Naive thymus-derived CD8-positive, alpha-beta T cell (primary cell): ENCODE data around the gene ANKFY1. TPM values are rescaled to one million over a fixed set of nuclear protein-coding genes. Genes with fewer than 3 reads are reported as not detected.
"Not testable (repeated sequence)": the region's sequence is repeated elsewhere in the genome, so short reads cannot be mapped to it uniquely, and the experiment has no call there.

Experiments used
- ATAC-seq, 2 donors: fragments of 150-1000 bp; cut with Tn5 transposase in 1 of 2; sonication (Bioruptor Pico), chemical (Tn5 transposase) in 1 of 2; 1 replicate in 1 of 2; 2 replicates in 1 of 2; pipeline ENCODE4 v1.10.0; 2021; ENCODE audit warnings: mild to moderate bottlenecking in 2 of 2, moderate library complexity in 2 of 2
- POLR2A ChIA-PET: fragments of 350-600 bp; sonication (Branson Sonifier 250); formaldehyde crosslinking; loops from one replicate; lab custom pipeline; 2021; ENCODE audit warnings: antibody characterized with exemption; lab: Charles Lee
- DNase-seq, 10 donors: peaks; one replicate each; pipeline versions ENCODE4 v3.0.0 to v3.0.0-alpha.2; 2020 to 2022
- H3K27ac Mint-ChIP-seq, 10 donors: one replicate each; pipeline ENCODE4 v1.8.0; 2020 to 2022; ENCODE audit warnings: mild to moderate bottlenecking in 10 of 10, mixed read lengths in 10 of 10, moderate library complexity in 4 of 10, inconsistent platforms in 1 of 10
- H3K27me3 Mint-ChIP-seq, 5 donors: one replicate each; pipeline ENCODE4 v1.8.0; 2021 to 2022; ENCODE audit warnings: mixed read lengths in 5 of 5
- H3K36me3 Mint-ChIP-seq, 3 donors: one replicate each; pipeline ENCODE4 v1.8.0; 2020 to 2022; ENCODE audit warnings: mixed read lengths in 3 of 3, mild to moderate bottlenecking in 2 of 3, inconsistent platforms in 1 of 3
- H3K4me1 Mint-ChIP-seq, 4 donors: one replicate each; pipeline ENCODE4 v1.8.0; 2021 to 2022; ENCODE audit warnings: mixed read lengths in 4 of 4
- H3K4me3 Mint-ChIP-seq, 10 donors: one replicate each; pipeline ENCODE4 v1.8.0; 2020 to 2022; ENCODE audit warnings: mild to moderate bottlenecking in 10 of 10, mixed read lengths in 10 of 10, moderate library complexity in 6 of 10, inconsistent platforms in 1 of 10
- H3K9me3 Mint-ChIP-seq, 9 donors: one replicate each; pipeline ENCODE4 v1.8.0; 2020 to 2022; ENCODE audit warnings: mixed read lengths in 9 of 9, mild to moderate bottlenecking in 3 of 9, inconsistent platforms in 1 of 9, moderate library complexity in 1 of 9
- polyA plus RNA-seq, 3 donors: library from polyadenylated mRNA; unstranded; fragments of 300-500 nt; fragmentation: Illumina TruSeq; gene quantifications; one replicate each; pipeline ENCODE4 v1.2.3, GENCODE V29; 2021
- total RNA-seq, 8 experiments: library from RNA in 2 of 8; stranded (reverse) in 2 of 8; gene quantifications; one replicate each; pipeline ENCODE4 v1.2.3 and lab custom pipeline; 2021 to 2026

Gene ANKFY1
- total and polyA plus RNA-seq, 5 experiments from 2014 or later, result 9.9 to 68.9 (median 13.7) TPM

DNA sequence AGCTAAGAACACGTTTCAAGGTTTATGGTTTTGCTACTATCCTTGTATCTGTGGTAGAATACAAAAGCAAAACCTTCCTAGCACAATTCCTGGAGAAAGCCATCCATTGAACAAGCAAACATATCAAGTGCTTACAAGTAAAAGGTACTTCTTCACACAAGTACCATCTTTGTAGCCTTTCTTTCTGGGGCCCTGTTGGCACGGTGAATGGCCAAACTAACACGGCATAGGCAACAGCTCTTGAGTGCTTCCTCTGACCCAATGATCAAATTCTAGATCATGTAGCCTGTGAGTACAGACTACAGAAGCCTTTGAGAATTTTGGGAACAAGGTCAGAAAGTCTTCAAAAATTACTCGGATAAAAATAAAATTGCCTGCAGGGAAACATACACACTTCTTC lies 57.9 kb downstream of the ANKFY1 start:
- Mint-ChIP-seq H3K36me3 (peaks cover 4 to 85% (median 25%) of the 10 kb centered on the region in 3 donors), H3K4me1 (peaks cover 2 to 8% (median 4%) of the 10 kb centered on the region in 4 donors), H3K27me3 (no peaks in the 10 kb centered on the region), H3K9me3 (no peaks in the 10 kb centered on the region), H3K4me3 (no peak overlapping the region), H3K27ac (peak overlapping the region in 3 of 10 donors; percentile 58 to 76 (median 59))
- POLR2A ChIA-PET, result no interaction called here
- ATAC-seq (no peak), DNase-seq (no peak)

DNA sequence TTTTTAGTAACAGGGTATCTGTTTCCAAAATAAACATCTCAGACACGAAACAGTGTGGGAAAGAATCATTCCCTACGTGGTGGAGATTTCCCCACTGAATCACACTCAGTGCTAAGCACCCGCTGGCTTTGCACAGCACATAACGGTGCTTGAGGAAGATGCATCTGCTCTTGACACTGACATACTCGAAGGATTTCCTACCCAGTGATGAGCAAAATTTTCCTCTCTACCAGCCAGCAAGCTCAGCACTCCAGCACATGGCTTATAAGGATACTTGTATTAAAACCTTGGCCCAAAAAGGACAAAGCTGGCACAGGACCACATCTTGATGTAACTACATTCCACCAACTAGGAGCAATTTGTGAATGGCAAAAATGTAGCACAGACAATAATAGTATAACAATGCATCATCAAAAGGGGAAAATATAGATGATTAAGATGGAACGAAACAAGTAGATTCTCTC lies 59.0 kb downstream of the ANKFY1 start:
- POLR2A ChIA-PET, result no interaction called here
- H3K9me3 Mint-ChIP-seq, result no peaks in the 10 kb centered on the region
- ATAC-seq, result no peak
- peaks cover 4 to 74% (median 24%) of the 10 kb centered on the region in 3 donors for H3K36me3 Mint-ChIP-seq
- no peak for DNase-seq
- peaks cover 2 to 8% (median 4%) of the 10 kb centered on the region in 4 donors for H3K4me1 Mint-ChIP-seq
- H3K27ac Mint-ChIP-seq, result no peak overlapping the region
- no peak overlapping the region for H3K4me3 Mint-ChIP-seq
- no peaks in the 10 kb centered on the region for H3K27me3 Mint-ChIP-seq

DNA sequence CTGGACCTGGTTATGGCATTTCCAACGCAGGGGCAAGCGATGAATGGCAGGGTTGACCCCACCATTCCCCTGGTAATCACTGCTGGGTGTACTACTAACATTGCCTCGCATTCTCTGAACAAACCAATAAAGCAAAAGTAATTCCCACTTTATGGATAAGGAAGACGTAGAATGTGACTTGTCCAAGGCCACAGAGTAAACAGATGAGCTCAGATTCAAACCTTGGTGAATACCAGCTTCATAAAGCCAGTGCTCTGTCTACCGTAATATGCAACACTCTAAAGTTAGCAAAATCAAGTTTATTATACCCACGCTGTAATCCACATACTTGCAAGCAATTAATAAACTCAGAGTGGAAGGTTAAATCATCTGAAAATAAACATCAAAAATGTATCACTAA lies 59.6 kb downstream of the ANKFY1 start:
- Mint-ChIP-seq H3K4me3 (no peak overlapping the region), H3K9me3 (no peaks in the 10 kb centered on the region), H3K27ac (peak overlapping the region in 4 of 10 donors; percentile 2 to 12 (median 5)), H3K36me3 (peaks cover 4 to 69% (median 21%) of the 10 kb centered on the region in 3 donors), H3K27me3 (no peaks in the 10 kb centered on the region), H3K4me1 (peaks cover 2 to 8% (median 4%) of the 10 kb centered on the region in 4 donors)
- POLR2A ChIA-PET, result no interaction called here
- DNase-seq, result no peak
- no peak for ATAC-seq

DNA sequence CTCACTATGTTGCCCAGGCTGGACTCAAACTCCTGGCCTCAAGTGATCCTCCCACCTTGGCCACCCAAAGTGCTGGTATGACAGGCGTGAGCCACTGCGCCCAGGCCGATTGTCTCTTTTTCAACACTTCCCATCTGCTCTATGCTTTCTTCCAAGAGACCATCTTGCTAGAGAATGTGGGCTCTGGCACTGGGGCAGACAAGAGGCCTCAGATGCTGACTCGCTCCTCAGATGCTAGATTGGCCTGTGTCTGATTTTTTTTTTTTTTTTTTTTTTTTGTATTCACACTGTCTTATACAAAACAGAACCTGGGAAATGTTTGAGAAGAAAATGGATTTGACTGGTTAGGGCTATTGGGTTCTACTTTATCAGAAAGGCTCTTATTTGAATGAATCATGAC lies 62.6 kb downstream of the ANKFY1 start:
- peak overlapping the region in 4 of 10 donors; percentile 11 to 67 (median 24) for H3K27ac Mint-ChIP-seq

DNA sequence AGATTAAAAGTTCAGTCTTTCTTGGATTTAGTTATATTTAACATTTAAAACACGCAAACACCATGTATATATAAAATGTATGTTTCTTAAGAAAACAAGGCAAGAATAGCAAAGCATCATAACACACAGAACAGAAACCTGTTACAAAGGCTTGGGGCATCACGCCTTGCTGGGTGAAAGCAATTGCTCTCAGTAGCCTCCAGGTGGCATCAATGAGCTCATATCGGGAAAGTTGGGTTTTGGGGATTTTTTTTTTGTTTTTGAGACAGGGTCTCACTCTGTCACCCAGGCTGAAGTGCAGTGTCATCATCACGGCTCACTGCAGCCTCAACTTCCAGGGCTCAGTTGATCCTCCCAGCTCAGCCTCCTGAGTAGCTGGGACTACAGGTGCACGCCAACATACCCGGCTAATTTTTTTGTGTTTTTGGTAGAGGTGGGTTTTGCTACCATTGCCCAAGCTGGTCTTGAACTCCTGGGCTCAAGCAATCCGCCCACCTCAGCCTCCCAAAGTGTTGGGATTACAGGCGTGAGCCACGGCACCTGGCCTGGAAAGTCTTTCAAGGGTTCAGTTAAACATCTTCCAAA lies 63.9 kb downstream of the ANKFY1 start:
- peaks cover 0 to 56% (median 15%) of the 10 kb centered on the region in 3 donors for H3K36me3 Mint-ChIP-seq
- DNase-seq (peak in 8 of 10 donors; percentile 11 to 47 (median 30)), ATAC-seq (peak; percentile 47 to 61)
- POLR2A ChIA-PET, result interaction anchor here (0.9 to 1.2 kb wide), 3 partner anchors 11 to 213 kb away, joined by 3 read pairs; no protein-coding TSS in a partner anchor
- H3K4me1 Mint-ChIP-seq, result peaks cover 0 to 6% (median 0%) of the 10 kb centered on the region in 4 donors
- H3K9me3 Mint-ChIP-seq, result no peaks in the 10 kb centered on the region
- no peaks in the 10 kb centered on the region for H3K27me3 Mint-ChIP-seq
- H3K27ac Mint-ChIP-seq, result peak overlapping the region in 2 of 10 donors; percentile 29 to 37
- no peak overlapping the region for H3K4me3 Mint-ChIP-seq

More for the DNA sequence above, 62.6 kb downstream of the ANKFY1 start:
- Mint-ChIP-seq H3K4me1 (peaks cover 0 to under 1% (median 0%) of the 10 kb centered on the region in 4 donors), H3K36me3 (peaks cover 2 to 57% (median 18%) of the 10 kb centered on the region in 3 donors), H3K27me3 (no peaks in the 10 kb centered on the region), H3K4me3 (no peak overlapping the region), H3K9me3 (no peaks in the 10 kb centered on the region)
- DNase-seq, result no peak
- POLR2A ChIA-PET, result no interaction called here
- ATAC-seq, result no peak

DNA sequence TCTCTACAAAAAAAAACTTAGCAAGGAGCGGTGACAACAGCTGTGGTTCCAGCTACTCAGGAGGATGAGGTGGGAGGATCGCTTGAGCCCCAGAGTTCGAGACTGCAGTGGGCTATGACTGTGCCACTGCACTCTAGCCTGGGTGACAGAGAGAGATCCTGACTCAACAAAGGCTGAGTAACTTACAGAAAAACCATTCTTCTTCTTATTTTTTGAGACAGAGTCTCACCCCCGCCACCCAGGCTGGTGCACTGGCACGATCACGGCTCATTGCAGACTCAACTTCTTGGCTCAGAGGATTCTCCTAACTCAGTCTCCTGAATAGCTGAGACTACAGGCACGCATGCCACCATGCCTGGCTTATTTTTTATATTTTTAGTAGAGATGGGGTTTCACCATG lies 64.8 kb downstream of the ANKFY1 start:
- H3K27ac Mint-ChIP-seq, result no peak overlapping the region
- POLR2A ChIA-PET, result interaction anchor here (1.2 kb wide), 1 partner anchor 213 kb away, joined by 3 read pairs; no protein-coding TSS in a partner anchor
- peaks cover 0 to 56% (median 11%) of the 10 kb centered on the region in 3 donors for H3K36me3 Mint-ChIP-seq
- H3K4me3 Mint-ChIP-seq, result no peak overlapping the region
- DNase-seq (no peak), ATAC-seq (no peak)
- no peaks in the 10 kb centered on the region for H3K27me3 Mint-ChIP-seq
- H3K9me3 Mint-ChIP-seq, result no peaks in the 10 kb centered on the region
- peaks cover 0 to 6% (median 0%) of the 10 kb centered on the region in 4 donors for H3K4me1 Mint-ChIP-seq

DNA sequence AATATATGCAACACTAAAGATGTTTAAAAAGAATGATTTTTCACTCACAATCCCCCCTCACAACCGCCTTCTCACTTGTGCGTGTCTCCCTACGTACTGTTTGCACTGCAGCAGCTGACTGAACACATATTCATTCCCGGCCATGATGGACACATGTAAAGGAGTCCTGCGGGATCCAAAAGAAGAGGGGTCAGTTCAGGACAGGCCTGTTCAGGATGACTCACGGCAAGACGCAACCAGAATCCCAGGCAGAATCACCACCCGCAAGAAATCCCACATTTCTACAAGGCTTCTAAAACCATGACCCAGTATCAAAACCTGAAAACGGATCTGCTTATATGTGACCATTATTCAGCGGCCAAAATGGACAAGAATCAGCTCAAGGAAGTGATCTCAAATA lies 68.5 kb downstream of the ANKFY1 start:
- Mint-ChIP-seq H3K4me3 (no peak overlapping the region), H3K27ac (peak overlapping the region in 2 of 10 donors; percentile 12 to 31), H3K27me3 (no peaks in the 10 kb centered on the region), H3K4me1 (peaks cover 0 to 6% (median 0%) of the 10 kb centered on the region in 4 donors), H3K9me3 (no peaks in the 10 kb centered on the region), H3K36me3 (peaks cover 0 to 51% (median 11%) of the 10 kb centered on the region in 3 donors)
- POLR2A ChIA-PET, result no interaction called here
- DNase-seq (no peak), ATAC-seq (no peak)

DNA sequence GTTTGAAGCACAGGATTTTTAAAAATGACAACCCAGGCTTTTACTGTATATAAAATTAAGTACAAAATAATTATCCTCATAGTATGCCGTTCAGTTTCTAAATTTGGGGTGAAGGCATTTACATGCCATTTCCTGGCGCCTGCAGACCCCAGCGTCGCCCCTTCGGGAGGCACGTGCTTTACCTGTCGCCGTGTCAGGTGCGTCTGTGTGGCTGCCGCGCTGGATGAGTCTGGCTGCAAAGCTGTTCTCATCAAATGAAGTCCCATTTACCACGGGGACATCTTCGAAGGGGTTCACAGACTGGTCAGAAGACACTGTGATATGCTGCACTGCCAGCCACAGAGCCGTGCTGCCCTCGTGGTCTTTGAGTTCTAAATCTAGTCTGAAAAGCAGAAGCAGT lies 69.0 kb downstream of the ANKFY1 start:
- ATAC-seq (no peak), DNase-seq (no peak)
- no peaks in the 10 kb centered on the region for H3K27me3 Mint-ChIP-seq
- no peak overlapping the region for H3K27ac Mint-ChIP-seq
- H3K4me1 Mint-ChIP-seq, result peaks cover 0 to 6% (median 0%) of the 10 kb centered on the region in 4 donors
- H3K4me3 Mint-ChIP-seq, result no peak overlapping the region
- H3K9me3 Mint-ChIP-seq, result no peaks in the 10 kb centered on the region
- POLR2A ChIA-PET, result no interaction called here
- peaks cover 0 to 55% (median 11%) of the 10 kb centered on the region in 3 donors for H3K36me3 Mint-ChIP-seq

DNA sequence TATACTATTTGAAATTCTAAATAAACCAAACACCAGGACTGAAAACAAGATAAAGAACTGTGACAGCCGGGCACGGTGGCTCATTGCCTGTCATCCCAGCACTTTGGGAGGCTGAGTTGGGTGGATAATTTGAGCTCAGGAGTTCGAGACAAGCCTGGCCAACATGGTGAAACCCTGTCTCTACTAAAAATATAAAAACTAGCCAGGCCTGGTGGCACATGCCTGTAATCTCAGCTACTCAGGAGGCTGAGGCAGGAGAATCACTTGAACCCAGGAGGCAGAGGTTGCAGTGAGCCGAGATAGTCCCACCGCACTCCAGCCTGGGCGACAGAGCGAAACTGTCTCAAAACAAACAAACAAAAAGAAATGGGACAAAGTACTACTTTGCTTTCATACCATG lies 73.0 kb downstream of the ANKFY1 start:
- peaks cover 0 to 73% (median 13%) of the 10 kb centered on the region in 3 donors for H3K36me3 Mint-ChIP-seq
- not testable (repeated sequence) for H3K4me3 Mint-ChIP-seq, ATAC-seq, H3K27me3 Mint-ChIP-seq, DNase-seq, H3K9me3 Mint-ChIP-seq
- POLR2A ChIA-PET, result interaction anchor here (0.9 kb wide), 1 partner anchor 667 kb away, joined by 3 read pairs; no protein-coding TSS in a partner anchor
- H3K4me1 Mint-ChIP-seq, result peaks cover 4 to 13% (median 7%) of the 10 kb centered on the region in 4 donors
- peak overlapping the region in 4 of 10 donors; percentile 2 to 32 (median 20) for H3K27ac Mint-ChIP-seq

DNA sequence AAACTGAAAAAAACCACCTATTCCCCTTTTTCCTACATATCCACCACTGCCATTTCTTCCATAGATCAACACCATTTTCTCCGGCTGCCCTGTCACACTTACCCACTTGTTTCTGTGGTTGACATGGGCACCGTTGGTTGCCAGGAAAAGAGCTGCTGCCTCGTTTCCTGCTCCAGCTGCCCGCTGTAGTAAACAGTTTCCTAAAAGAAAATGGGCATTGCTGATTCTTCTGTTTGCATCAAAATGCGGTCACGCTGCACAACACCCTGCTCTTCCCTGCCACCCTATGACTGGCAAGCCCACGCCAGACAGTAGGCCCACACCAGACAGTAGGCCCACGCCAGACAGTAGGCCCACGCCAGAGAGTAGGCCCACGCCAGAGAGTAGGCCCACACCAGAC lies 74.5 kb downstream of the ANKFY1 start:
- DNase-seq, result no peak
- Mint-ChIP-seq H3K36me3 (peaks cover 0 to 64% (median 9%) of the 10 kb centered on the region in 3 donors), H3K27me3 (no peaks in the 10 kb centered on the region), H3K27ac (peak overlapping the region; percentile 76 to 93 (median 88)), H3K9me3 (no peaks in the 10 kb centered on the region), H3K4me1 (peaks cover 4 to 9% (median 7%) of the 10 kb centered on the region in 4 donors), H3K4me3 (peak overlapping the region in 3 of 10 donors; percentile 31 to 46 (median 32))
- POLR2A ChIA-PET, result no interaction called here
- ATAC-seq, result peak; percentile 37 to 64

DNA sequence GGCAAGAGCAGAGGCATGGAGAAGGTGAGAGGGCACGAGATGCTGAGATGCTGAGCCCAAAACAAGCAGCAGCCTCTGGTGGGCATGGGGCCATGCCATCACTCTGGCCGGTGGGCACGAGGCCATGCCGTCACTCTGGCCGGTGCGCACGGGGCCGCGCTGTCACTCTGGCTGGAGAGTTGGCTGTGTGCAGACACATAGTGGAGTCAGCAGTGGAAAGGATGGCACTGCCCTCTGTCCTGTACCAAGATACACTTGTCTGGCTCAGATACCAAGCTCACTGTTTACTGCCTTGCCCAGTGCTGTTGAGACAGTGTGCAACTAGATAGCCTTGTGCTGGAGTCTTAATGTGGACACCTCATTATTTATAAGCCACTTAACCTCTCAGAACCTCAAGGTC lies 75.7 kb downstream of the ANKFY1 start:
- Mint-ChIP-seq H3K4me3 (no peak overlapping the region), H3K27me3 (no peaks in the 10 kb centered on the region), H3K36me3 (peaks cover 0 to 67% (median 21%) of the 10 kb centered on the region in 3 donors), H3K4me1 (peaks cover 4 to 9% (median 7%) of the 10 kb centered on the region in 4 donors), H3K27ac (peak overlapping the region in 2 of 10 donors; percentile 3 to 93), H3K9me3 (no peaks in the 10 kb centered on the region)
- ATAC-seq, result no peak
- DNase-seq, result no peak
- POLR2A ChIA-PET, result interaction anchor here (0.7 to 2.0 kb wide), 2 partner anchors 12 to 30 kb away, joined by 4 read pairs; no protein-coding TSS in a partner anchor

DNA sequence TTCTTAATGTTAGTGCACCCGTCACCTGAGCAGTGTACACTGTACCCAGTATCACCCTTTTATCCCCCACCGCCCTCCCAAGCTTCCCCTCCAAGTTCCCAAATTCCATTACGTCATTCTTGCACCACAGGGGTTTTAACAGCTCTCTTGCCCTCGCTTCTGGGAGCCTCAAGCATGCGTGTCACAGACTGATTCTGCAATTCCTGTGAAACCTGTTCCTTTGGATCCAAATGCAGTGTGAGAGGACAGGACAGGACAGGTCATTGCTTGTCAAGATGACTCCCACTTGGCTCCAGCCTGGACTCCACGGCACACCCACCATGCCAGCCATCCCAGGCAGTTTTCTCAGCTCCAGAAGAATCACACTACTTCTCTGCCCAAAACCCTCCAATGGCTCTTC lies 76.7 kb downstream of the ANKFY1 start:
- Mint-ChIP-seq H3K27me3 (no peaks in the 10 kb centered on the region), H3K27ac (peak overlapping the region in 4 of 10 donors; percentile 50 to 75 (median 54)), H3K9me3 (no peaks in the 10 kb centered on the region), H3K4me3 (no peak overlapping the region), H3K36me3 (peaks cover 0 to 73% (median 25%) of the 10 kb centered on the region in 3 donors), H3K4me1 (peaks cover 4 to 9% (median 7%) of the 10 kb centered on the region in 4 donors)
- DNase-seq (no peak), ATAC-seq (no peak)
- POLR2A ChIA-PET, result interaction anchor here (2.0 kb wide), 1 partner anchor 11 kb away, joined by 4 read pairs; no protein-coding TSS in a partner anchor

DNA sequence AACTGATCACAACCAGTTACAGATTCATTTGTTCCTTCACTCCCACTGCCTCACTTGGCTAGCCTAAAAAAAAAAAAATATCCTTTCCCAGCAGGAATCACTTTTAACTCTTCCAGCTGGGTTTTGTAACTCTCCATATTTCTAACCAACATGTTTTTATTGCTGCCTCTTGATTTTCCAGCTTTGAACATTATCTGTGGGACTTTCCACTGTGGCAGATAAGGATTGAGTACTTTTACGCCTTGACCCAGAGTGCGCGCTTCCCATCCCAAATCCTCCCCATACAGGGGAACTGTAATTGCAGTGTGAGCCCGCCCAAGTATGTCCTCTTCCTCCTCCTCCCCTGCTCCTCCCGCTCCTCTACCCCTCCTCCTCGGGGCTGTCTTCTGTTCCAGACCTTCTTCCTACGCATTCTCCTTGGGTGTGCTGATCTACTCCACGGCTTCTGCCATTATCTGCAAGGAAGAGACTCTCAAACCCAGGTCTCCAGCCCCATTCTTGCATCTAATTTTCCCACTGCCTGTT lies 77.4 kb downstream of the ANKFY1 start:
- POLR2A ChIA-PET, result no interaction called here

More for the DNA sequence above, 77.4 kb downstream of the ANKFY1 start:
- Mint-ChIP-seq H3K27me3 (no peaks in the 10 kb centered on the region), H3K4me1 (peaks cover 4 to 9% (median 7%) of the 10 kb centered on the region in 4 donors), H3K27ac (peak overlapping the region in 1 of 10 donors; percentile 75), H3K9me3 (no peaks in the 10 kb centered on the region), H3K4me3 (no peak overlapping the region), H3K36me3 (peaks cover 0 to 79% (median 27%) of the 10 kb centered on the region in 3 donors)
- DNase-seq, result no peak
- ATAC-seq, result no peak
